GM21786 (cell line): Measurements from ENCODE around the gene SLC43A3.
"Not testable (repeated sequence)": the region's sequence is repeated elsewhere in the genome, so short reads cannot be mapped to it uniquely, and the experiment has no call there.

ENCODE experiments used
- ATAC-seq: cut with Tn5 transposase; IDR thresholded peaks from one replicate; pipeline ENCODE4 v1.9.1; 2021; ENCODE audit not compliant: unreplicated experiment

SLC43A3 gene

DNA sequence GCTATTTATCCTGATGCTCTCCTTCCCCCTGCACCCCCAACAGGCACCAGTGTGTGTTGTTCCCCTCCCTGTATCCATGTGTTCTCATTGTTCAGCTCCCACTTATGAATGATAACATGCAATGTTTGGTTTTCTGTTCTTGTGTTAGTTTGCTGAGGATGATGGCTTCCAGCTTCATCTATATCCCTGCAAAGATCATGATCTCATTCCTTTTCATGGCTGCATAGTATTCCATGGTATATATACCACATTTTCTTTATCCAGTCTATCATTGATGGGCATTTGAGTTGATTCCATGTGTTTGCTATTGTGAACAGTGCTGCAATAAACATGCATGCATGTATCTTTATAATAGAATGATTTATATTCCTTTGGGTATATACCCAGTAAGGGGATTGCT, 65.5 kb downstream of the SLC43A3 start:
- not testable (repeated sequence) for ATAC-seq

DNA sequence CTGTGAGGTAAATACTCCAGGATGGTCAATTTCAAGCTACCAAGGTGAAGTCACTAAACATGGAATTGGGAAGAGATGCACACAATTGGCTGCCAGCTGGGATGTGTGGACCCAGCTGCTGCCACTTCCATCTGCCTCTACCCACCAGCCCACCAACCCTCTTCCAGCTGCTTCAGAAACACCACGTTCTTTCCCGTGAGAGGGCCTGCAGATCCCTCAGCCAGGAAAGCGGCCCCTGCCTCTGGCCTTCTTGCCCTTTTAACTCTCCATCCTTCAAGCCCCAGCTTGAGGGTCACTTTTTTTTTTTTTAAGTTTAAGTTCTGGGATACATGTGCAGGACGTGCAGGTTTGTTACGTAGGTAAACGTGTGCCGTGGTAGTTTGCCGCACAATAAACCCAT, 65.9 kb downstream of the SLC43A3 start:
- no peak for ATAC-seq

GRCh38 chr11:57359896-57360690, 66.8 kb downstream of the SLC43A3 start:
- no peak for ATAC-seq

DNA sequence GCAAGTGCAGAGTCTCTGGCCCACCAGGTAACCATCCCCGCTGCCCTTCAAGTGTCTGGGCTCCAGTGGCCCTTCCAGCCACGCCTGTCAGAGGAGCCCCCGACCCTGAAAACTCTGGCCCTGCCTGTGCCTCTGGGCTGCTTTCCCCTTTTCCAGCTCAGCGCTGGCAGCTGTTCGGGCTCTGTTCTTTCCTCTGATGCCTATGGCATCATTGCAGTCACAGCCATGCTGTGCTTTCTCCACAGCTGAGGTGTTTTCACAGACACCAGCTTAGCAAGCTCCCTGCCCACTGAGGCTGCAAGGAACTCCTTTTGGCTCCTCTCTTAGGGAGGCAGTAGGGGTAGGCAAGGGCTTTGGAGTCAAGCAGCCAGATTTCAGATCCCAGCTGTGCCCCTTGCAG, 67.5 kb downstream of the SLC43A3 start:
- no peak for ATAC-seq

GRCh38 chr11:57358991-57359390, 67.9 kb downstream of the SLC43A3 start:
- no peak for ATAC-seq

- no peak for ATAC-seq
These were observed 68.4 kb downstream of the SLC43A3 start for GRCh38 chr11:57358543-57358961.

- no peak for ATAC-seq
These were observed 69.1 kb downstream of the SLC43A3 start for GRCh38 chr11:57357856-57358255.

- ATAC-seq, result no peak
These were observed 69.6 kb downstream of the SLC43A3 start for GRCh38 chr11:57357310-57357709.
